ENCODE measurements around the gene CALM3. TPM values are rescaled to one million over a fixed set of nuclear protein-coding genes. Genes with fewer than 3 reads are reported as not detected.
A peak's percentile ranks its signal among the peaks of the same experiment; 100 is the strongest.

Gene CALM3
- total and polyA plus RNA-seq, 2 experiments from 2014 or later: 217 to 271 TPM

- peaks cover 21% of the 10 kb centered on the region for H3K4me1 ChIP-seq (ENCODE audit: insufficient read depth)
- no peak overlapping the region for H2AFZ ChIP-seq
- 53 to 58% methylated on average over 16 of the region's 16 CpGs for WGBS, 2 experiments (ENCODE audit: low coverage in 1 of 2, low lambda C conversion rate in 2 of 2, missing lambda C conversion rate in 2 of 2)
- in situ Hi-C loops (cut with MboI): no loop called here
- no peaks in the 10 kb centered on the region for H3K9me2 ChIP-seq (ENCODE audit: insufficient read depth)
- H3K4me2 ChIP-seq (ENCODE audit: unreplicated experiment): no peak overlapping the region
- H3K79me2 ChIP-seq (ENCODE audit: insufficient read depth): peaks cover 67% of the 10 kb centered on the region
- H3K4me3 ChIP-seq: no peak overlapping the region
- TF ChIP-seq EZH2phosphoT487 (IDR thresholded peaks at IDR 0.05; ENCODE audit: insufficient read depth, low read depth): no peak
- no peak for TF ChIP-seq EZH2 (IDR thresholded peaks at IDR 0.05; ENCODE audit: insufficient read depth, poor library complexity, severe bottlenecking)
- no peak for DNase-seq
- no peaks in the 10 kb centered on the region; the same call in 1 of the 2 replicates for H4K20me1 ChIP-seq (ENCODE audit: insufficient read depth)
- peaks cover 43% of the 10 kb centered on the region; the same call in 1 of the 2 replicates for H3K36me3 ChIP-seq (ENCODE audit: low read depth)
- H3K27ac ChIP-seq: no peak overlapping the region
- H3F3A ChIP-seq (ENCODE audit: insufficient read depth): peaks cover 23% of the 10 kb centered on the region
- no peaks in the 10 kb centered on the region for H3K27me3 ChIP-seq (replicated peaks; ENCODE audit: insufficient read depth)
- no peaks in the 10 kb centered on the region for H3K9me3 ChIP-seq (ENCODE audit: low read depth)
- H3K9ac ChIP-seq: peak overlapping the region; percentile 24; the same call in 1 of the 2 replicates
These were observed 4.3 kb downstream of the CALM3 start for GRCh38 chr19:46605356-46605821.

DNA sequence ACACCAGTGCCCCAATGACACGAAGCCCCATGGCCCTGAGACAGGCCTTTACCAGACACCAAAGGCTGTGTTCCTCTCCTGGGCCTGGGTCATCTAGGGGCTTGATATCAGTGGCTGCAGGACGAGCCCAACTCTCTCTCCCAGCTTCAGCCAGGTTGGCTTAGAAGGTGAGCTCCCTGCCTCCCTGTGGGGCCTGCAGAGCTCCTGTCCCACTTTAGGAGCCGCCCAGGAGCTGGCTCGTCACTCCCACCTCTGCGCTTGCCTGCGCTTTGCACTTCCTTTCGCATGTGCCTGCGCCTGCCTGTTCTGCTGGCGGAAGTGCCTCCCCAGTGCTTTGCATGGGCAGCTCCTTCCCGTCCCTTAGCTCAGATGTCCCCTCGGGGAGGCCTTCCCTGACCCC is 4.9 kb downstream of the CALM3 start:
- no peaks in the 10 kb centered on the region for H3K27me3 ChIP-seq (replicated peaks; ENCODE audit: insufficient read depth)
- DNase-seq: no peak
- H4K20me1 ChIP-seq (ENCODE audit: insufficient read depth): no peaks in the 10 kb centered on the region; the same call in 1 of the 2 replicates
- no peak overlapping the region for H3K4me2 ChIP-seq (ENCODE audit: unreplicated experiment)
- H3K9me3 ChIP-seq (ENCODE audit: low read depth): no peaks in the 10 kb centered on the region
- H3K27ac ChIP-seq: no peak overlapping the region
- H3K79me2 ChIP-seq (ENCODE audit: insufficient read depth): peaks cover 67% of the 10 kb centered on the region
- no peaks in the 10 kb centered on the region for H3K9me2 ChIP-seq (ENCODE audit: insufficient read depth)
- H3K4me1 ChIP-seq (ENCODE audit: insufficient read depth): peaks cover 21% of the 10 kb centered on the region
- no peak overlapping the region; the same call in 1 of the 2 replicates for H3K9ac ChIP-seq
- WGBS, 2 experiments (ENCODE audit: low coverage in 1 of 2, low lambda C conversion rate in 2 of 2, missing lambda C conversion rate in 2 of 2): 91 to 96% methylated on average over 11 of the region's 11 CpGs
- H3K4me3 ChIP-seq: no peak overlapping the region
- peaks cover 43% of the 10 kb centered on the region; the same call in 1 of the 2 replicates for H3K36me3 ChIP-seq (ENCODE audit: low read depth)
- peaks cover 30% of the 10 kb centered on the region for H3F3A ChIP-seq (ENCODE audit: insufficient read depth)
- no peak overlapping the region for H2AFZ ChIP-seq
- TF ChIP-seq EZH2phosphoT487 (IDR thresholded peaks at IDR 0.05; ENCODE audit: insufficient read depth, low read depth) (no peak), EZH2 (IDR thresholded peaks at IDR 0.05; ENCODE audit: insufficient read depth, poor library complexity, severe bottlenecking) (no peak)
- in situ Hi-C loops (cut with MboI): no loop called here

- in situ Hi-C loops (cut with MboI): no loop called here
- no peak for TF ChIP-seq EZH2phosphoT487 (IDR thresholded peaks at IDR 0.05; ENCODE audit: insufficient read depth, low read depth)
- TF ChIP-seq EZH2 (IDR thresholded peaks at IDR 0.05; ENCODE audit: insufficient read depth, poor library complexity, severe bottlenecking): no peak
- Histone ChIP-seq H4K20me1 (ENCODE audit: insufficient read depth) (no peaks in the 10 kb centered on the region; the same call in 1 of the 2 replicates), H2AFZ (no peak overlapping the region), H3K36me3 (ENCODE audit: low read depth) (peaks cover 43% of the 10 kb centered on the region; the same call in 1 of the 2 replicates), H3K4me2 (ENCODE audit: unreplicated experiment) (no peak overlapping the region), H3K27me3 (replicated peaks; ENCODE audit: insufficient read depth) (no peaks in the 10 kb centered on the region), H3K4me1 (ENCODE audit: insufficient read depth) (peaks cover 21% of the 10 kb centered on the region), H3F3A (ENCODE audit: insufficient read depth) (peaks cover 38% of the 10 kb centered on the region), H3K79me2 (ENCODE audit: insufficient read depth) (peaks cover 60% of the 10 kb centered on the region), H3K9ac (no peak overlapping the region), H3K9me3 (ENCODE audit: low read depth) (no peaks in the 10 kb centered on the region), H3K27ac (no peak overlapping the region), H3K4me3 (no peak overlapping the region), H3K9me2 (ENCODE audit: insufficient read depth) (no peaks in the 10 kb centered on the region)
- 82 to 84% methylated on average over 12 of the region's 12 CpGs for WGBS, 2 experiments (ENCODE audit: low coverage in 1 of 2, low lambda C conversion rate in 2 of 2, missing lambda C conversion rate in 2 of 2)
- DNase-seq: no peak
These were observed 5.7 kb downstream of the CALM3 start for GRCh38 chr19:46606681-46607447.

DNA sequence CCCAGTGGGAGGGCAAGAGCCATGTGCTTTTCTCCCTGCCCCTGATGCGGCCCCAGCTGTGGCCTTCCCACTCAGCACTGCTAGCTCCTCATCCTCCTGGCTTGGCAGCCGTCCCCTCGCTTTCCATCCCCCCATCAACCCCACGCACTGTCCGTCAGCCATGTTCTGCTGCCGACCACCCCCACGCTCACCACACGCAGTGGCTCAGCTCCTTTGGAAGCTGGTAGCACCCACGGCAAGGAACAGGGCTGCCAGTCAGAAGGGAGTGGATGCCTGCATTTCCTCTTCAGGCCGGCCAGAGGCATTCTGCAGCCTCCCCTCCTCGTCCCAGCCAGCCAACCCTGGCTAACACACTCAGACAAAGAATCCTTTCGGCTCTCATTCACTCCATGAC is 6.3 kb downstream of the CALM3 start:
- H3K27ac ChIP-seq: no peak overlapping the region
- no peaks in the 10 kb centered on the region; the same call in 1 of the 2 replicates for H4K20me1 ChIP-seq (ENCODE audit: insufficient read depth)
- TF ChIP-seq EZH2 (IDR thresholded peaks at IDR 0.05; ENCODE audit: insufficient read depth, poor library complexity, severe bottlenecking) (no peak), EZH2phosphoT487 (IDR thresholded peaks at IDR 0.05; ENCODE audit: insufficient read depth, low read depth) (no peak)
- H3K36me3 ChIP-seq (ENCODE audit: low read depth): peaks cover 43% of the 10 kb centered on the region; the same call in 1 of the 2 replicates
- H3K4me2 ChIP-seq (ENCODE audit: unreplicated experiment): no peak overlapping the region
- peaks cover 22% of the 10 kb centered on the region for H3K4me1 ChIP-seq (ENCODE audit: insufficient read depth)
- DNase-seq: no peak
- in situ Hi-C loops (cut with MboI): no loop called here
- no peaks in the 10 kb centered on the region for H3K9me2 ChIP-seq (ENCODE audit: insufficient read depth)
- H2AFZ ChIP-seq: no peak overlapping the region
- WGBS, 2 experiments (ENCODE audit: low coverage in 1 of 2, low lambda C conversion rate in 2 of 2, missing lambda C conversion rate in 2 of 2): 87 to 89% methylated on average over 9 to 12 of the region's 12 CpGs
- H3K9ac ChIP-seq: no peak overlapping the region
- H3K9me3 ChIP-seq (ENCODE audit: low read depth): no peaks in the 10 kb centered on the region
- peaks cover 44% of the 10 kb centered on the region for H3F3A ChIP-seq (ENCODE audit: insufficient read depth)
- no peaks in the 10 kb centered on the region for H3K27me3 ChIP-seq (replicated peaks; ENCODE audit: insufficient read depth)
- H3K4me3 ChIP-seq: no peak overlapping the region
- H3K79me2 ChIP-seq (ENCODE audit: insufficient read depth): peaks cover 55% of the 10 kb centered on the region
